Neural cell (in vitro differentiated cells): ENCODE data around the gene PSMB7. TPM values are rescaled to one million over a fixed set of nuclear protein-coding genes. Genes with fewer than 3 reads are reported as not detected.

Source experiments
- H2AFZ ChIP-seq: fragments of 200-600, 300-800 bp; sonication (generic), shearing (Covaris generic); 2 replicates; pipeline ENCODE4 v1.6.0; 2014; ENCODE audit warnings: low read depth, mild to moderate bottlenecking, antibody characterized with exemption, low read length, moderate library complexity
- H3F3A ChIP-seq: fragments of 200-600 bp; shearing (Covaris generic); 2 replicates; pipeline ENCODE4 v1.6.1; 2016; ENCODE audit warnings: mild to moderate bottlenecking, moderate library complexity, mixed read lengths, antibody characterized with exemption, low read length; ENCODE audit not compliant: insufficient read depth, poor library complexity, severe bottlenecking
- H3K27ac ChIP-seq: fragments of 200-600, 300-800 bp; sonication (generic), shearing (Covaris generic); 2 replicates; pipeline ENCODE4 v1.5.1; 2014; ENCODE audit warnings: mild to moderate bottlenecking, low read length, moderate library complexity
- H3K27me3 ChIP-seq: fragments of 300-800, 200-600 bp; sonication (generic), shearing (Covaris generic); 2 replicates; pipeline ENCODE4 v1.6.0; 2014; ENCODE audit warnings: mild to moderate bottlenecking, low read depth, low read length, moderate library complexity; ENCODE audit not compliant: insufficient read depth
- H3K36me3 ChIP-seq: fragments of 300-800, 200-600 bp; sonication (generic), shearing (Covaris generic); 2 replicates; pipeline ENCODE4 v1.5.1; 2014; ENCODE audit warnings: mild to moderate bottlenecking, antibody characterized with exemption, low read length, moderate library complexity; ENCODE audit not compliant: insufficient read depth
- H3K4me2 ChIP-seq: fragments of 300-800, 200-600 bp; sonication (generic), shearing (Covaris generic); 2 replicates; pipeline ENCODE4 v1.6.0; 2014; ENCODE audit warnings: mild to moderate bottlenecking, low read length
- H3K4me3 ChIP-seq: fragments of 300-800, 200-600 bp; sonication (generic), shearing (Covaris generic); 2 replicates; pipeline ENCODE4 v1.5.1; 2014; ENCODE audit warnings: mild to moderate bottlenecking, low read length, moderate library complexity
- H3K79me2 ChIP-seq: fragments of 200-600 bp; shearing (Covaris generic); replicated peaks from 2 replicates; pipeline ENCODE4 v1.6.0; 2014; ENCODE audit warnings: mild to moderate bottlenecking, low read length, moderate library complexity; ENCODE audit not compliant: insufficient read depth
- H3K9ac ChIP-seq: fragments of 300-800, 200-600 bp; sonication (generic), shearing (Covaris generic); 2 replicates; pipeline ENCODE4 v1.6.1; 2016; ENCODE audit warnings: mild to moderate bottlenecking, low read length, mixed read lengths
- H3K9me2 ChIP-seq: fragments of 200-600 bp; shearing (Covaris generic); 2 replicates; pipeline ENCODE4 v1.6.1; 2016; ENCODE audit warnings: mild to moderate bottlenecking, low read length, mixed read lengths; ENCODE audit not compliant: insufficient read depth
- H3K9me3 ChIP-seq: fragments of 200-600, 300-800 bp; sonication (generic), shearing (Covaris generic); 2 replicates; pipeline ENCODE4 v1.6.1; 2016; ENCODE audit warnings: mild to moderate bottlenecking, mixed run types, low read length, moderate library complexity, mixed read lengths
- H4K20me1 ChIP-seq: fragments of 200-600 bp; shearing (Covaris generic); 2 replicates; pipeline ENCODE4 v1.6.1; 2016; ENCODE audit warnings: mild to moderate bottlenecking, mixed run types; ENCODE audit not compliant: insufficient read depth
- CTCF ChIP-seq: fragments of 450-650 bp; IDR thresholded peaks from 2 replicates; pipeline ENCODE4 v1.5.1; 2014; ENCODE audit warnings: antibody characterized with exemption, mild to moderate bottlenecking, moderate library complexity; ENCODE audit not compliant: poor library complexity, severe bottlenecking
- EP300 ChIP-seq: fragments of 450-650 bp; conservative IDR thresholded peaks from 2 replicates; pipeline ENCODE4 v1.6.1; 2014; ENCODE audit warnings: antibody characterized with exemption, mild to moderate bottlenecking, moderate library complexity; ENCODE audit not compliant: poor library complexity, severe bottlenecking
- EZH2 ChIP-seq: fragments of 200-600, 300-800 bp; shearing (Covaris generic), sonication (generic); IDR thresholded peaks from 2 replicates; pipeline ENCODE4 v1.6.1; 2014; ENCODE audit warnings: antibody characterized with exemption, low read length, borderline replicate concordance, mild to moderate bottlenecking; ENCODE audit not compliant: insufficient read depth, poor library complexity, severe bottlenecking
- MXI1 ChIP-seq: fragments of 450-650 bp; conservative IDR thresholded peaks from 2 replicates; pipeline ENCODE4 v1.6.1; 2014; ENCODE audit warnings: antibody characterized with exemption, mild to moderate bottlenecking; ENCODE audit not compliant: poor library complexity, severe bottlenecking
- POLR2AphosphoS5 ChIP-seq: IDR thresholded peaks from 2 replicates; pipeline ENCODE4 v1.6.1; 2012
- RAD21 ChIP-seq: fragments of 450-650 bp; conservative IDR thresholded peaks from 2 replicates; pipeline ENCODE4 v1.6.1; 2014; ENCODE audit warnings: antibody characterized with exemption, mild to moderate bottlenecking, moderate library complexity
- SMC3 ChIP-seq: fragments of 450-650 bp; conservative IDR thresholded peaks from 2 replicates; pipeline ENCODE4 v1.6.1; 2014; ENCODE audit warnings: antibody characterized with exemption, mild to moderate bottlenecking, moderate library complexity; ENCODE audit not compliant: poor library complexity
- TAF1 ChIP-seq: IDR thresholded peaks from 2 replicates; pipeline ENCODE4 v1.6.1; 2012; ENCODE audit warnings: low read depth
- polyA plus RNA-seq: library from polyadenylated mRNA; depleted of rRNA; stranded (reverse); fragments of >200 nt; gene quantifications from 2 replicates; pipeline ENCODE4 v1.2.3, GENCODE V29; 2014
- TF ChIP-seq, protein P1 (sequence below): IDR thresholded peaks from 2 replicates; pipeline ENCODE4 v1.6.1; 2012; ENCODE audit warnings: borderline replicate concordance

Gene PSMB7
- polyA plus RNA-seq, 1 donor from 2014 or later = 363 TPM

GRCh38 chr9:124315882-124316281 is 99.4 kb downstream of the PSMB7 start:
- no peaks in the 10 kb centered on the region for H3K27me3 ChIP-seq
- no peak overlapping the region for H2AFZ ChIP-seq
- no peak for TF ChIP-seq CTCF
- no peak for TF ChIP-seq MXI1
- no peak for TF ChIP-seq RAD21
- TF ChIP-seq EZH2 = no peak
- no peak for TF ChIP-seq SMC3
- TF ChIP-seq, protein P1, sequence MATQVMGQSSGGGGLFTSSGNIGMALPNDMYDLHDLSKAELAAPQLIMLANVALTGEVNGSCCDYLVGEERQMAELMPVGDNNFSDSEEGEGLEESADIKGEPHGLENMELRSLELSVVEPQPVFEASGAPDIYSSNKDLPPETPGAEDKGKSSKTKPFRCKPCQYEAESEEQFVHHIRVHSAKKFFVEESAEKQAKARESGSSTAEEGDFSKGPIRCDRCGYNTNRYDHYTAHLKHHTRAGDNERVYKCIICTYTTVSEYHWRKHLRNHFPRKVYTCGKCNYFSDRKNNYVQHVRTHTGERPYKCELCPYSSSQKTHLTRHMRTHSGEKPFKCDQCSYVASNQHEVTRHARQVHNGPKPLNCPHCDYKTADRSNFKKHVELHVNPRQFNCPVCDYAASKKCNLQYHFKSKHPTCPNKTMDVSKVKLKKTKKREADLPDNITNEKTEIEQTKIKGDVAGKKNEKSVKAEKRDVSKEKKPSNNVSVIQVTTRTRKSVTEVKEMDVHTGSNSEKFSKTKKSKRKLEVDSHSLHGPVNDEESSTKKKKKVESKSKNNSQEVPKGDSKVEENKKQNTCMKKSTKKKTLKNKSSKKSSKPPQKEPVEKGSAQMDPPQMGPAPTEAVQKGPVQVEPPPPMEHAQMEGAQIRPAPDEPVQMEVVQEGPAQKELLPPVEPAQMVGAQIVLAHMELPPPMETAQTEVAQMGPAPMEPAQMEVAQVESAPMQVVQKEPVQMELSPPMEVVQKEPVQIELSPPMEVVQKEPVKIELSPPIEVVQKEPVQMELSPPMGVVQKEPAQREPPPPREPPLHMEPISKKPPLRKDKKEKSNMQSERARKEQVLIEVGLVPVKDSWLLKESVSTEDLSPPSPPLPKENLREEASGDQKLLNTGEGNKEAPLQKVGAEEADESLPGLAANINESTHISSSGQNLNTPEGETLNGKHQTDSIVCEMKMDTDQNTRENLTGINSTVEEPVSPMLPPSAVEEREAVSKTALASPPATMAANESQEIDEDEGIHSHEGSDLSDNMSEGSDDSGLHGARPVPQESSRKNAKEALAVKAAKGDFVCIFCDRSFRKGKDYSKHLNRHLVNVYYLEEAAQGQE = no peak
- no peak for TF ChIP-seq TAF1
- no peak for TF ChIP-seq POLR2AphosphoS5
- TF ChIP-seq EP300 = no peak
- no peak overlapping the region for H3K27ac ChIP-seq
- H4K20me1 ChIP-seq = no peaks in the 10 kb centered on the region
- H3K9me2 ChIP-seq = no peaks in the 10 kb centered on the region
- no peaks in the 10 kb centered on the region for H3K36me3 ChIP-seq
- H3F3A ChIP-seq = no peaks in the 10 kb centered on the region
- H3K9ac ChIP-seq = no peak overlapping the region
- no peaks in the 10 kb centered on the region for H3K79me2 ChIP-seq
- H3K4me2 ChIP-seq = no peak overlapping the region
- no peak overlapping the region for H3K4me3 ChIP-seq
- H3K9me3 ChIP-seq = no peaks in the 10 kb centered on the region

GRCh38 chr9:124313940-124314339 is 101.3 kb downstream of the PSMB7 start:
- Histone ChIP-seq H3F3A (no peaks in the 10 kb centered on the region), H3K79me2 (no peaks in the 10 kb centered on the region), H2AFZ (no peak overlapping the region), H3K27ac (no peak overlapping the region), H3K9ac (no peak overlapping the region), H3K4me3 (no peak overlapping the region), H3K36me3 (no peaks in the 10 kb centered on the region), H3K9me3 (no peaks in the 10 kb centered on the region), H3K4me2 (no peak overlapping the region), H3K9me2 (no peaks in the 10 kb centered on the region), H4K20me1 (no peaks in the 10 kb centered on the region), H3K27me3 (no peaks in the 10 kb centered on the region)
- TF ChIP-seq SMC3 (no peak), EP300 (no peak), RAD21 (no peak), MXI1 (no peak), POLR2AphosphoS5 (no peak), EZH2 (no peak)
- TF ChIP-seq, protein P1 = no peak
